Ovary (tissue), 9 donors: ENCODE measurements around the gene FAM53A. TPM values are rescaled to one million over a fixed set of nuclear protein-coding genes. Genes with fewer than 3 reads are reported as not detected.
A peak's percentile ranks its signal among the peaks of the same experiment; 100 is the strongest.

Experiments
- DNase-seq, 5 donors: peaks; one replicate each; pipeline ENCODE4 v3.0.0-alpha.2; 2019 to 2020
- H3K27ac ChIP-seq, 2 donors: fragments of 200-600 bp; one replicate each; pipeline versions ENCODE4 v1.5.1 to v1.8.0; 2019 to 2022
- H3K27me3 ChIP-seq: fragments of 200-600 bp; one replicate; pipeline ENCODE4 v1.8.0; 2022
- H3K36me3 ChIP-seq: fragments of 200-600 bp; sonication (generic); one replicate; pipeline ENCODE4 v1.5.1; 2019
- H3K4me1 ChIP-seq: one replicate; pipeline ENCODE4 v1.8.1; 2013; ENCODE audit warnings: mild to moderate bottlenecking, moderate library complexity; ENCODE audit not compliant: insufficient read depth
- H3K4me3 ChIP-seq: fragments of 200-600 bp; sonication (generic); one replicate; pipeline ENCODE4 v1.5.1; 2017
- H3K9me3 ChIP-seq, 2 donors: fragments of 200-600 bp in 1 of 2; sonication (generic) in 1 of 2; one replicate each; pipeline versions ENCODE4 v1.5.1 to v1.8.1; 2013 to 2019; ENCODE audit warnings: mild to moderate bottlenecking in 1 of 2, moderate library complexity in 1 of 2
- CTCF ChIP-seq, 3 donors: fragments of 450-650 bp in 2 of 3; fragments of 200-600 bp in 1 of 3; IDR thresholded peaks; one replicate each; pipeline versions ENCODE4 v1.5.1 to v1.8.0; 2016 to 2022; ENCODE audit warnings: antibody characterized with exemption in 3 of 3, mild to moderate bottlenecking in 1 of 3
- EP300 ChIP-seq: sonication (generic); formaldehyde crosslinking; IDR thresholded peaks from one replicate; pipeline ENCODE4 v1.6.1; 2017; ENCODE audit warnings: antibody characterized with exemption
- POLR2A ChIP-seq: fragments of 450-650 bp; IDR thresholded peaks from one replicate; pipeline ENCODE4 v1.6.1; 2017; ENCODE audit warnings: antibody characterized with exemption, mild to moderate bottlenecking, moderate library complexity
- WGBS, 3 donors: extraction: QIAGEN DNeasy Blood & Tissue Kit in 1 of 3; methylation state at CpG; one replicate each; pipeline versions ENCODE4 v1.1.5 to v1.1.7; 2013 to 2017; 5-methylcytosine and 5-hydroxymethylcytosine counted together
- intact Hi-C, 4 donors: fragments of 100-400 bp; cut with DNase I; formaldehyde crosslinking; loops; one replicate each; pipeline versions ENCODE4 v1.11.0 to v1.15.1; 2022 to 2023
- polyA plus RNA-seq, 2 donors: library from polyadenylated mRNA; stranded (reverse); fragments of 200-250 nt in 1 of 2; fragments of 350-450 nt in 1 of 2; fragmentation: Illumina TruSeq in 1 of 2; extraction: RNeasy Lipid Tissue Mini Kit (QIAGEN cat#74804) in 1 of 2; gene quantifications; one replicate each; pipeline ENCODE4 v1.2.3, GENCODE V29; 2013 to 2014
- total RNA-seq, 7 donors: library from RNA; depleted of rRNA in 2 of 7; stranded (reverse); fragments of >200 nt in 2 of 7; fragmentation: NEBNext Ultra II Directional in 3 of 7; extraction: Animal tissue kit (Norgen Biotek cat#: 25700) in 3 of 7; gene quantifications; one replicate each; pipeline versions ENCODE4 v1.1.0 to v1.2.4, GENCODE V29; 2016 to 2023
- donor health status: DM: no; HTN: no; CAD: no; lungs with moderate emphysema.
- donor health status: DM: no; HTN: no; CAD: no.
- donor health status: Bipolar disorder and iron deficiency.
- donor health status: DM: yes; HTN: yes; CAD: no.
- donor health status: DM: no; HTN: no; CAD: no.
- donor health status: DM: yes; HTN: yes; CAD: no.

Gene FAM53A
- total and polyA plus RNA-seq, 9 donors: 0.32 to 5.1 (median 2.4) TPM

DNA sequence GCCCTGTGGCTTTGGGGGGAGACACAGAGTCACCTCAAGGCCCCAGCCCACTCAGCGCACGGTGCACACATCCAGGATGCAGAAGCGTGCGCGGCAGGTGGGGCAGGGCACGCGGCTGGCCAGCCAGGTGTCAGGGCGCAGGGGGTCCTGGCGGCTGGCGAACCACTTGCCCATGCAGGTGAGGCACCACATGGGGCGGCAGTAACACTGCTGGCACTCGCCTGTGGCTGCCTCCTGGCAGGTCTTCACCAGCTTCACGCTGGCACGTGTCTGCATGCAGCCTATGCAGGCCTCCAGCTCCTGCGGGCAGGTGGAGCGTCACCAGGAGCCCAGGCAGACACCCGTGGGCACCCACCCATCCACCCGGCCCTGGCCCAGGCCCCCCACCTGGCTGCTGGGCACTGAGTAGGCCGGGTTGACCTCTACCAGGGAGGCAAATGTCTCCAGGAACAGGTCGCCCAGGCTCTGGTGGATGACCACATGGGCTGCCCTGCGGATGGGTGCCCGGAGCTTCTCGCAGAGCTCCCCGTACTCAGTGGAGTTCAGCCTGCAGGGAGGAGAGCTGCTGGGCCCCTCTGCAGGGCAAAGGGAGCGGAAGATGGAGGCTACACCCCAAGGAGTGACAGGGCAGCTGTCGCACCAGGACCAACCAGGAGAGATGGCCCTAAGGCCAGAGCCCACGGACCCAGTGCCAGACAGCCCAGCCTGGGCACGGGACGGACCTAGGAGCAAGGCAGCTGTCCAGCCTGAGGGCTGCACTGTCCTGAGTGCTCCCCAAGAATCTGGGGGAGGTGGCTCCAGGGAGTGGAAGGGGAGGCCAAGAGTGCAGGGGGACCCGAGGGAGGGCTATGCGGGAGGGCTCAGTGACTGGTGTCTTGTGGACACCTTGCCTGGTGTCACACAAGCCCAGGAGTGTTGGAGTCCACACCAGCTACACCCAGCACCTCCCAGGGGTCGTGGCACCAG, 33.3 kb upstream of the FAM53A start:
- Histone ChIP-seq H3K9me3 (no peaks in the 10 kb centered on the region), H3K4me1 (peaks cover 14% of the 10 kb centered on the region), H3K36me3 (no peaks in the 10 kb centered on the region), H3K27ac (no peak overlapping the region), H3K4me3 (no peak overlapping the region), H3K27me3 (no peaks in the 10 kb centered on the region)
- WGBS, 3 donors: 86 to 90% (median 87%) methylated on average over 29 to 32 of the region's 32 CpGs
- TF ChIP-seq CTCF (IDR thresholded peaks at IDR 0.05) (no peak), POLR2A (no peak), EP300 (no peak)
- peak in 4 of 5 donors; percentile 15 to 40 (median 26) for DNase-seq
- intact Hi-C loops: no loop called here

DNA sequence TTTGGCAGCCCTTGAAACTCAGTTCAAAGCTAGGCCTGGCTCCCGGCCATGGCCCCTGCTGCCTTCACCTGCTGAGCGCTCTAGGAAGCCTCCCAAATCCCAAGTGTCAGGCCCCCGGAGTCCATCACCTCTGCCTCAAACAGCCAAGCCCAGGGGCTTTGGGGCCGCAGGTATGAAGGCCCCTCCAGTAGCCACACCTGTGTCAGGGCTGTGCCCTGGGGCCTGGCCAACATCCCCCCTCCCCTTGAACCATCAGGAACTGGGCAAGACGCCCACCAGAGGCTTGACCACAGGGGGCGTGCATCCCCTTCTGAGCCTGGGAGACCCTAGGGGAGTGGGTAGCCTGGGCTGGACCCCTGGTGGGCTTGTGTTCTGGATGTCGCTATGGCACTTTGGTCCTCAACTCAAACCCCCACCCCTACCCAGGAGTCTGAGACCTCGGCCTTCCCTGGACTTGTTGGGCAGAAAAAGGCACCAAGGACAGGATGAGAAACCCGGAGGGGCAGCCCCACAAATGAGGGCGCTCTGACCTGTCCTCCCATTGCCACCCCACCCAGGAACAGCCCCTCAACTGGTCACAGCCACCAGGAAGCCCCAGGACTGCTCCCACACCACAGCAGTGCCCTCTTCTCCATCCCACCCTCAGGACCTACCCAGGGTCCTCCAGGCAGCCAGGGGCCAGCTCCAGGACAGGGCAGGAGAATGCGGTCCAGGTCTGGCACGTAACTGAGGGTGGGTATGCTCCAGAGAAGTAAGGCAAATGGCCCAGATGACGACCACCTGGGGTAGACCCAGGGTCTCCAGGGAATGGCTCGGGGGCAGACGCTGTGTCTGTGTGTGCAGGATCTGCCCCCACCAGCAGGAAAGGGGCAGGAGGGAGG, 32.2 kb upstream of the FAM53A start:
- TF ChIP-seq EP300: no peak
- no peak for TF ChIP-seq CTCF (IDR thresholded peaks at IDR 0.05)
- TF ChIP-seq POLR2A: no peak
- Histone ChIP-seq H3K36me3 (no peaks in the 10 kb centered on the region), H3K9me3 (no peaks in the 10 kb centered on the region), H3K27ac (no peak overlapping the region), H3K4me3 (no peak overlapping the region), H3K27me3 (no peaks in the 10 kb centered on the region), H3K4me1 (peaks cover 12% of the 10 kb centered on the region)
- peak in 3 of 5 donors; percentile 30 to 44 (median 37) for DNase-seq
- 73 to 87% (median 80%) methylated on average over 14 to 15 of the region's 15 CpGs for WGBS, 3 donors
- intact Hi-C loops: no loop called here

DNA sequence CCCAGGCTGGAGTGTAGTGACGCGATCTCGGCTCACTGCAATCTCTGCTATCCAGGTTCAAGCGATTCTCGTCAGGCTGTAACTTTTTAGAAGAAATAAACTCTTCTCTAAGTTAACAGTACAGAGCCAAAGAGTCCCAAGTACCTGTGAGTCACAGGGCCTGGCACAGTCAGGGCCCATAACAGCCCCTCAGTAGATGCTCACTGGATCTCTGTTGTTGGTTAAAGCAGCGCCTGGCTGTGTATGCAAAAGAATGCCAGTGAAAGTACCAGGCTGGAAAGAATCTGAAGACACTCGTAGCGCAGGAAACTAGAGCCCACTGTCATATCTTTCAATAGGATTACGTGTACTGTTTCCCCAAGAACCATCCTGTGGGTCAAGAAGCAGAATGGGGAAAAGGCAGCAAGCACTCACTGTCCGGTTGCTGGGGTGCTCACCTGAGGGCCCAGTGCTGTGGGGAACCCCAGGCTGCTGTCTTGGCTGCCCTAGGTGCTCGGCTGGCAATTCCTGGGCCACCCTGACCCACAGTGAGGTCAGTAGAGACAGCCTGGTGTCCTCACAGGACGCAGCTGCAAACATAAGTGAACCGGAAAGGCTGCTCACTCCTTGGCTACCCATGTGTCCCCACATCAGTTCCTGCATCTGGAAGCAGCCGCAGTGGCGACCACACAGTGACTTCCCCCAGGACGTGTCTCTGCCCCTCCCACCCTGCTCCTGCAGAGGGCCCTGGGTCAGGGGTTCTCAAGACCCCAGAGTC, 31.1 kb upstream of the FAM53A start:
- H3K4me3 ChIP-seq: no peak overlapping the region
- H3K27ac ChIP-seq: no peak overlapping the region
- no peak for TF ChIP-seq POLR2A
- no peak for TF ChIP-seq EP300
- TF ChIP-seq CTCF (IDR thresholded peaks at IDR 0.05): no peak
- H3K36me3 ChIP-seq: no peaks in the 10 kb centered on the region
- peaks cover 12% of the 10 kb centered on the region for H3K4me1 ChIP-seq
- WGBS, 3 donors: 64 to 73% (median 66%) methylated on average over 16 of the region's 16 CpGs
- DNase-seq: peak in 3 of 5 donors; percentile 18 to 35 (median 23)
- intact Hi-C loops: no loop called here
- no peaks in the 10 kb centered on the region for H3K9me3 ChIP-seq
- H3K27me3 ChIP-seq: no peaks in the 10 kb centered on the region
